ENCODE data around the gene DPH3. TPM values are rescaled to one million over a fixed set of nuclear protein-coding genes. Genes with fewer than 3 reads are reported as not detected.
A peak's percentile ranks its signal among the peaks of the same experiment; 100 is the strongest.

The DPH3 gene
- total and polyA plus RNA-seq, 9 of the 15 experiments (the other 6 are each of a cell fraction or from before 2014, with no cell fraction given), result 15.9 to 131 (median 38.7) TPM

- ATAC-seq, result no peak
- no peaks in the 10 kb centered on the region for H3K4me1 ChIP-seq (replicated peaks in 1 of 2; ENCODE audit: control insufficient read depth in 2 of 2, insufficient read depth in 2 of 2, low read length in 2 of 2)
- in situ Hi-C loops (cut with MboI) (no loop called here), intact Hi-C loops (cut with micrococcal nuclease) (no loop called here)
- H2AFZ ChIP-seq (ENCODE audit: low read depth, low read length), result no peak overlapping the region
- H3K9ac ChIP-seq (ENCODE audit: insufficient read depth in 1 of 2, low read depth in 2 of 2, low read length in 2 of 2), result no peak overlapping the region
- no TSS peak for BruUV-seq (replicated peaks)
- no peaks in the 10 kb centered on the region for H3K9me1 ChIP-seq (ENCODE audit: control insufficient read depth, insufficient read depth, low read length)
- ChIA-PET POLR2A (no interaction called here), CTCF (ENCODE audit: low intra/inter-chr PET ratio) (interaction anchor here (0.6 kb wide), 1 partner anchor 277 kb away, joined by 7 read pairs; no protein-coding TSS in a partner anchor)
- TF ChIP-seq MEF2D (tag; conservative IDR thresholded peaks at IDR 0.05; ENCODE audit: low read depth), result no peak
- TF ChIP-seq ASH1L (IDR thresholded peaks at IDR 0.05; ENCODE audit: borderline replicate concordance, low read depth, partially characterized antibody), result no peak
- TF ChIP-seq POLR3G (IDR thresholded peaks at IDR 0.05; ENCODE audit: extremely low read depth, insufficient read length, insufficient replicate concordance), result no peak
- no peak for TF ChIP-seq TSC22D4 (tag; IDR thresholded peaks at IDR 0.05)
- no peak for TF ChIP-seq CBX3 (IDR thresholded peaks at IDR 0.05; ENCODE audit: borderline replicate concordance in 1 of 2, low read length in 2 of 2)
- H3K27me3 ChIP-seq (ENCODE audit: control insufficient read depth in 2 of 2, insufficient read depth in 2 of 2, low read length in 2 of 2), result no peaks in the 10 kb centered on the region
- WGBS (ENCODE audit: insufficient coverage, low coverage, missing lambda C conversion rate), result 100% methylated on average over 2 of the region's 2 CpGs
- H4K20me1 ChIP-seq (replicated peaks; ENCODE audit: control insufficient read depth, insufficient read depth, low read length), result 0 out of 2 replicates have a peak, but pooled peaks cover under 1% of the 10 kb centered on the region
- H3K27ac ChIP-seq (ENCODE audit: extremely low read depth, low read depth, low read length), result no peak overlapping the region
- H3K9me3 ChIP-seq (replicated peaks; ENCODE audit: control insufficient read depth, insufficient read depth, low read depth, low read length), result no peaks in the 10 kb centered on the region
- peaks cover 5% of the 10 kb centered on the region for H3K79me2 ChIP-seq (ENCODE audit: control insufficient read depth, insufficient read depth, low read length)
- FAIRE-seq, result no peak
- peaks cover 93% of the 10 kb centered on the region for H3K36me3 ChIP-seq (ENCODE audit: control insufficient read depth, insufficient read depth, low read length)
- H3K4me3 ChIP-seq, result no peak overlapping the region
- no peak for DNase-seq (ENCODE audit: extremely low read depth in 1 of 4, low spot score in 3 of 4)
- no peak overlapping the region for H3K4me2 ChIP-seq (ENCODE audit: insufficient read depth, low read length)
Measured at GRCh38 chr3:16273867-16274266, 9.1 kb upstream of the DPH3 start.

- Histone ChIP-seq H3K36me3 (ENCODE audit: control insufficient read depth, insufficient read depth, low read length) (peaks cover 84% of the 10 kb centered on the region), H4K20me1 (replicated peaks; ENCODE audit: control insufficient read depth, insufficient read depth, low read length) (0 out of 2 replicates have a peak, but pooled peaks cover 5% of the 10 kb centered on the region), H3K9me3 (replicated peaks; ENCODE audit: control insufficient read depth, insufficient read depth, low read depth, low read length) (no peaks in the 10 kb centered on the region), H3K79me2 (ENCODE audit: control insufficient read depth, insufficient read depth, low read length) (peaks cover 18% of the 10 kb centered on the region), H3K9me1 (ENCODE audit: control insufficient read depth, insufficient read depth, low read length) (no peaks in the 10 kb centered on the region), H3K9ac (ENCODE audit: insufficient read depth in 1 of 2, low read depth in 2 of 2, low read length in 2 of 2) (no peak overlapping the region), H3K27ac (ENCODE audit: extremely low read depth, low read depth, low read length) (no peak overlapping the region), H3K4me2 (ENCODE audit: insufficient read depth, low read length) (no peak overlapping the region), H3K4me3 (no peak overlapping the region), H2AFZ (ENCODE audit: low read depth, low read length) (no peak overlapping the region), H3K27me3 (ENCODE audit: control insufficient read depth in 2 of 2, insufficient read depth in 2 of 2, low read length in 2 of 2) (no peaks in the 10 kb centered on the region), H3K4me1 (replicated peaks in 1 of 2; ENCODE audit: control insufficient read depth in 2 of 2, insufficient read depth in 2 of 2, low read length in 2 of 2) (peaks cover 0 to under 1% of the 10 kb centered on the region in 2 experiments; a peak in 1 of 5 replicates)
- ATAC-seq (no peak), FAIRE-seq (no peak), DNase-seq (ENCODE audit: extremely low read depth in 1 of 4, low spot score in 3 of 4) (no peak)
- ChIA-PET POLR2A (interaction anchor here (0.9 kb wide), 1 partner anchor 31 kb away, joined by 3 read pairs; no protein-coding TSS in a partner anchor), CTCF (ENCODE audit: low intra/inter-chr PET ratio) (interaction anchor here (0.6 kb wide), 1 partner anchor 275 kb away, joined by 6 read pairs; no protein-coding TSS in a partner anchor)
- no TSS peak for BruUV-seq (replicated peaks)
- WGBS (ENCODE audit: insufficient coverage, low coverage, missing lambda C conversion rate), result 93% methylated on average over 1 of the region's 1 CpG
- no peak for TF ChIP-seq SUPT5H (IDR thresholded peaks at IDR 0.05)
- TF ChIP-seq ZNF316 (IDR thresholded peaks at IDR 0.05), result peak; percentile 77
- no peak for TF ChIP-seq ZC3H11A (IDR thresholded peaks at IDR 0.05; ENCODE audit: low read depth, low read length)
- TF ChIP-seq C11orf30 (IDR thresholded peaks at IDR 0.05; ENCODE audit: low read depth), result peak; percentile 60; the same call in 1 of the 2 replicates
- intact Hi-C loops (cut with micrococcal nuclease), result no loop called here
- in situ Hi-C loops (cut with MboI), result no loop called here
Measured at GRCh38 chr3:16272588-16272987, 7.8 kb upstream of the DPH3 start.

All from K562 (cell line).